Caco-2 (cell line): Measurements from ENCODE around the gene PLXNA1. TPM values are rescaled to one million over a fixed set of nuclear protein-coding genes. Genes with fewer than 3 reads are reported as not detected.

ENCODE experiments used
- BruUV-seq: library from RNA; stranded (reverse); fragments of 400-500 nt; replicated peaks from 2 replicates; lab custom pipeline; 2021; lab: Mats Ljungman, UMichigan
- CTCF ChIA-PET: fragments of 300-600 bp; sonication (Branson Sonifier 250); formaldehyde crosslinking; loops from one replicate; lab custom pipeline; 2022; ENCODE audit warnings: antibody characterized with exemption; lab: Charles Lee
- POLR2A ChIA-PET: fragments of 300-600 bp; sonication (Branson Sonifier 250); formaldehyde crosslinking; loops from one replicate; lab custom pipeline; 2022; ENCODE audit warnings: antibody characterized with exemption; lab: Charles Lee
- DNase-seq, 2 experiments: peaks; one replicate each; pipeline versions ENCODE4 v3.0.0 to v3.0.0-alpha.2; 2020 to 2022
- H3K27me3 ChIP-seq: replicated peaks from 2 replicates; pipeline ENCODE4 v1.6.0; 2011; ENCODE audit warnings: low read length; ENCODE audit not compliant: control insufficient read depth, insufficient read depth
- H3K36me3 ChIP-seq: 2 replicates; pipeline ENCODE4 v1.5.1; 2011; ENCODE audit warnings: low read length; ENCODE audit not compliant: control insufficient read depth, insufficient read depth
- H3K4me1 ChIP-seq: fragments of 250-450 bp; sonication (Bioruptor Pico); 2 replicates; pipeline ENCODE4 v1.5.1; 2020; ENCODE audit warnings: mild to moderate bottlenecking
- H3K4me3 ChIP-seq: 2 replicates; pipeline ENCODE4 v1.5.1; 2011; ENCODE audit warnings: low read depth, mild to moderate bottlenecking, control low read depth, low read length
- H3K9me3 ChIP-seq: fragments of 250-450 bp; sonication (Bioruptor Pico); 2 replicates; pipeline ENCODE4 v1.5.1; 2020; ENCODE audit warnings: mild to moderate bottlenecking, moderate library complexity
- H3K27ac Mint-ChIP-seq: one replicate; pipeline ENCODE4 v1.8.0; 2022; ENCODE audit warnings: mixed read lengths; ENCODE audit not compliant: unreplicated experiment
- H3K27me3 Mint-ChIP-seq: one replicate; pipeline ENCODE4 v1.8.0; 2022; ENCODE audit warnings: mixed read lengths; ENCODE audit not compliant: insufficient read depth, unreplicated experiment
- H3K36me3 Mint-ChIP-seq: one replicate; pipeline ENCODE4 v1.8.0; 2022; ENCODE audit warnings: mild to moderate bottlenecking, mixed read lengths; ENCODE audit not compliant: insufficient read depth, unreplicated experiment
- H3K4me1 Mint-ChIP-seq: one replicate; pipeline ENCODE4 v1.8.0; 2022; ENCODE audit warnings: low read depth, mixed read lengths; ENCODE audit not compliant: unreplicated experiment
- H3K4me3 Mint-ChIP-seq: one replicate; pipeline ENCODE4 v1.8.0; 2022; ENCODE audit warnings: mild to moderate bottlenecking, moderate library complexity, mixed read lengths; ENCODE audit not compliant: unreplicated experiment
- H3K9me3 Mint-ChIP-seq: one replicate; pipeline ENCODE4 v1.8.0; 2022; ENCODE audit warnings: mixed read lengths; ENCODE audit not compliant: unreplicated experiment
- intact Hi-C: fragments of 100-400 bp; cut with micrococcal nuclease; formaldehyde crosslinking; loops from one replicate; pipeline ENCODE4 v1.10.0; 2022; ENCODE audit not compliant: unreplicated experiment
- total RNA-seq: library from RNA; stranded (reverse); gene quantifications from 2 replicates; pipeline ENCODE4 v1.2.3, GENCODE V29; 2022
- TF ChIP-seq, protein P1 (sequence below), 2 experiments: fragments of 200-600 bp in 1 of 2; IDR thresholded peaks; 1 replicate in 1 of 2; 2 replicates in 1 of 2; pipeline versions ENCODE4 v1.5.1 to v1.8.0; 2011 to 2022; ENCODE audit warnings: antibody characterized with exemption in 1 of 2, control low read depth in 1 of 2, inconsistent platforms in 1 of 2, low read depth in 1 of 2, low read length in 1 of 2, mild to moderate bottlenecking in 1 of 2, moderate library complexity in 1 of 2; ENCODE audit not compliant: insufficient read depth in 1 of 2, severe bottlenecking in 1 of 2, unreplicated experiment in 1 of 2

The PLXNA1 gene
- total RNA-seq, 1 experiment from 2014 or later: 95.1 TPM

DNA sequence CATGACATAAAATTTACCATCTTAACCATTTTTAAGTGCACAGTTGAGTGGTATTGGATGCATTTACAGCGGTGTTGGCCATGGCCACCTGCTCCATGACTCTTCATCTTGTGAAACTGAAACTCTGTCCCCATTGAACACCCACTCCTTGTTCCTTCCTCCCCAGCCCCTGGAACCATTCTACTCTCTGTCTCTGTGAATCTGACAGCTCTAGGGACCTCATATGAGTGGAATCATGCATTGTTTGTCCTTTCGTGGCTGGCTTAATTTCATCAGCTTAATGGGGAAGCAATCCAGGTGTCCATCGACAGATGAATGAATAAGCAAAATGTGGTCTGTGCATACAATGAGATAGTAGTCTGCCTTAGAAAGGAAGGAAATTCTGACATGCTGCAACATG is 42.5 kb downstream of the PLXNA1 start:
- intact Hi-C loops: no loop called here
- Mint-ChIP-seq H3K4me3 (no peak overlapping the region), H3K4me1 (no peaks in the 10 kb centered on the region), H3K27me3 (no peaks in the 10 kb centered on the region), H3K36me3 (peaks cover 61% of the 10 kb centered on the region), H3K9me3 (no peaks in the 10 kb centered on the region), H3K27ac (no peak overlapping the region)
- no TSS peak for BruUV-seq
- POLR2A ChIA-PET: no interaction called here
- TF ChIP-seq, protein P1, sequence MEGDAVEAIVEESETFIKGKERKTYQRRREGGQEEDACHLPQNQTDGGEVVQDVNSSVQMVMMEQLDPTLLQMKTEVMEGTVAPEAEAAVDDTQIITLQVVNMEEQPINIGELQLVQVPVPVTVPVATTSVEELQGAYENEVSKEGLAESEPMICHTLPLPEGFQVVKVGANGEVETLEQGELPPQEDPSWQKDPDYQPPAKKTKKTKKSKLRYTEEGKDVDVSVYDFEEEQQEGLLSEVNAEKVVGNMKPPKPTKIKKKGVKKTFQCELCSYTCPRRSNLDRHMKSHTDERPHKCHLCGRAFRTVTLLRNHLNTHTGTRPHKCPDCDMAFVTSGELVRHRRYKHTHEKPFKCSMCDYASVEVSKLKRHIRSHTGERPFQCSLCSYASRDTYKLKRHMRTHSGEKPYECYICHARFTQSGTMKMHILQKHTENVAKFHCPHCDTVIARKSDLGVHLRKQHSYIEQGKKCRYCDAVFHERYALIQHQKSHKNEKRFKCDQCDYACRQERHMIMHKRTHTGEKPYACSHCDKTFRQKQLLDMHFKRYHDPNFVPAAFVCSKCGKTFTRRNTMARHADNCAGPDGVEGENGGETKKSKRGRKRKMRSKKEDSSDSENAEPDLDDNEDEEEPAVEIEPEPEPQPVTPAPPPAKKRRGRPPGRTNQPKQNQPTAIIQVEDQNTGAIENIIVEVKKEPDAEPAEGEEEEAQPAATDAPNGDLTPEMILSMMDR (IDR thresholded peaks at IDR 0.05; ENCODE audit: insufficient read depth in 1 of 2, low read depth in 1 of 2, low read length in 1 of 2, severe bottlenecking in 1 of 2, unreplicated experiment in 1 of 2): no peak
- CTCF ChIA-PET: no interaction called here
- H3K9me3 ChIP-seq: no peaks in the 10 kb centered on the region
- H3K4me3 ChIP-seq: no peak overlapping the region
- DNase-seq: no peak
- no peaks in the 10 kb centered on the region; the same call in 1 of the 2 replicates for H3K36me3 ChIP-seq
- H3K4me1 ChIP-seq: no peaks in the 10 kb centered on the region
- H3K27me3 ChIP-seq: no peaks in the 10 kb centered on the region

DNA sequence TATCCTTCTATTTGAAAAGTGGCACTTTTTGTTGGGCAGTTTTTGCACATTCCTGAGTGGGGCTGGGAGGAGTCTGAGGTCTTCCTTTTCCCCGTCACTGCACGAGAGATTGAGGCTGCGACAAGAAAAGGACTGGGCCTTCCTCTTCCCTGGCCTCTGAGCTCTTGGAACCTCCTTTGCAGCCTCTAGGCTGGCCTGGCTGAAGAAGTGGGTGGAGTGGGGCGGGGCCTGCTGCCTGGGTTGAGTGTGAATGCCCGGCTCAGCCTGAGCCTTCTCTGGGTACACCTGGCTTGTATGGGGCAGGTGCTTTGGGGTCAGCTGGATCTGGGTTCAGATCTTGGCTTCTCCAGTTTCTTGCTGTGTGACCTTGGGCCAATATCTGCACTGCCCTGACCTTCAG is 43.1 kb downstream of the PLXNA1 start:
- peaks cover 60% of the 10 kb centered on the region for H3K36me3 Mint-ChIP-seq
- Histone ChIP-seq H3K4me3 (no peak overlapping the region), H3K4me1 (no peaks in the 10 kb centered on the region), H3K36me3 (no peaks in the 10 kb centered on the region; the same call in 1 of the 2 replicates), H3K9me3 (no peaks in the 10 kb centered on the region), H3K27me3 (no peaks in the 10 kb centered on the region)
- CTCF ChIA-PET: no interaction called here
- H3K4me1 Mint-ChIP-seq: no peaks in the 10 kb centered on the region
- H3K9me3 Mint-ChIP-seq: no peaks in the 10 kb centered on the region
- POLR2A ChIA-PET: no interaction called here
- no peak overlapping the region for H3K27ac Mint-ChIP-seq
- no peaks in the 10 kb centered on the region for H3K27me3 Mint-ChIP-seq
- no peak overlapping the region for H3K4me3 Mint-ChIP-seq
- no TSS peak for BruUV-seq
- TF ChIP-seq, protein P1 (IDR thresholded peaks at IDR 0.05; ENCODE audit: insufficient read depth in 1 of 2, low read depth in 1 of 2, low read length in 1 of 2, severe bottlenecking in 1 of 2, unreplicated experiment in 1 of 2): no peak
- DNase-seq: no peak
- intact Hi-C loops: no loop called here

DNA sequence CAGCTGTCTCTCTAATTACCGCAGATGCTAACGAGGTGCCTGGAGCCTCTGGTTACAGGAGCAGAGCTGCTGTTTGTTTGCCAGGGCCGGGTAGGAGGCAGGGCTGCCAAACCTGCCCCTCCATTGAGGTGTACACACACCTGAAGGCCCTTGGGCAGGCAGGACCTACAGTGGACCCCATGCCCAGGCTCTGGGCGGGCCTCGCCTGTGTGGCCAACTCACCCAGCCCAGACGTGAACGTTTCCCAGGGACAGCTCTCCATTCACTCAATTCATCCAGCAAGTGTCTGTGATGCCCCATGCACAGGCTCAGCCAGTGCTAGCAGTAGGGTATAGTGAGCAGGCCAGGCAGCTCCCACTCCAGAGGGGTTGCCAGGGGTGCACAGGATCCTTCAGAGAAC is 43.7 kb downstream of the PLXNA1 start:
- intact Hi-C loops: no loop called here
- H3K4me3 ChIP-seq: no peak overlapping the region
- ChIA-PET CTCF (no interaction called here), POLR2A (no interaction called here)
- Mint-ChIP-seq H3K36me3 (peaks cover 66% of the 10 kb centered on the region), H3K27me3 (no peaks in the 10 kb centered on the region), H3K27ac (no peak overlapping the region), H3K4me3 (no peak overlapping the region), H3K9me3 (no peaks in the 10 kb centered on the region), H3K4me1 (no peaks in the 10 kb centered on the region)
- BruUV-seq: no TSS peak
- no peaks in the 10 kb centered on the region for H3K27me3 ChIP-seq
- no peaks in the 10 kb centered on the region for H3K4me1 ChIP-seq
- no peaks in the 10 kb centered on the region; the same call in 1 of the 2 replicates for H3K36me3 ChIP-seq
- DNase-seq: no peak
- TF ChIP-seq, protein P1 (IDR thresholded peaks at IDR 0.05; ENCODE audit: insufficient read depth in 1 of 2, low read depth in 1 of 2, low read length in 1 of 2, severe bottlenecking in 1 of 2, unreplicated experiment in 1 of 2): no peak
- H3K9me3 ChIP-seq: no peaks in the 10 kb centered on the region
